ENCODE data around the gene VDR. TPM values are rescaled to one million over a fixed set of nuclear protein-coding genes. Genes with fewer than 3 reads are reported as not detected.

VDR gene
- total RNA-seq, 1 experiment from 2014 or later = 22.3 TPM

GRCh38 chr12:47900131-47901062, 4.4 kb downstream of the VDR start:
- intact Hi-C loops (cut with micrococcal nuclease) = loop anchor here (5.0 to 10.0 kb wide), 2 partner anchors 38 to 174 kb away; no protein-coding TSS in a partner anchor
- H3K4me1 Mint-ChIP-seq (ENCODE audit: insufficient read depth, unreplicated experiment) = peaks cover 57% of the 10 kb centered on the region
- TF ChIP-seq CTCF (IDR thresholded peaks at IDR 0.05; ENCODE audit: unreplicated experiment) = peak; percentile 29
- CTCF ChIA-PET = interaction anchor here (0.6 to 6.4 kb wide), 17 partner anchors 9 to 721 kb away, joined by 3 to 50 read pairs (median 5); partner anchors contain the start of genes PFKM and TMEM106C
- H3K4me3 Mint-ChIP-seq (ENCODE audit: unreplicated experiment) = peak overlapping the region; percentile 48
- BruUV-seq (replicated peaks) = no TSS peak
- H3K36me3 Mint-ChIP-seq (ENCODE audit: insufficient read depth, unreplicated experiment) = peaks cover under 1% of the 10 kb centered on the region
- peak overlapping the region; percentile 41 for H3K27ac Mint-ChIP-seq (ENCODE audit: low read depth, unreplicated experiment)
- DNase-seq (ENCODE audit: unreplicated experiment) = peak; percentile 84
- no peaks in the 10 kb centered on the region for H3K27me3 Mint-ChIP-seq (ENCODE audit: insufficient read depth, unreplicated experiment)
- POLR2A ChIA-PET = interaction anchor here (0.7 to 1.5 kb wide), 7 partner anchors 9 to 49 kb away, joined by 3 to 6 read pairs (median 4); no protein-coding TSS in a partner anchor
- H3K9me3 Mint-ChIP-seq (ENCODE audit: unreplicated experiment) = no peaks in the 10 kb centered on the region

GRCh38 chr12:47899466-47899865, 5.3 kb downstream of the VDR start:
- POLR2A ChIA-PET = interaction anchor here (1.1 to 2.3 kb wide), 5 partner anchors 13 to 51 kb away, joined by 3 to 8 read pairs (median 5); no protein-coding TSS in a partner anchor
- Mint-ChIP-seq H3K4me3 (ENCODE audit: unreplicated experiment) (no peak overlapping the region), H3K27ac (ENCODE audit: low read depth, unreplicated experiment) (no peak overlapping the region), H3K27me3 (ENCODE audit: insufficient read depth, unreplicated experiment) (no peaks in the 10 kb centered on the region), H3K4me1 (ENCODE audit: insufficient read depth, unreplicated experiment) (peaks cover 55% of the 10 kb centered on the region), H3K36me3 (ENCODE audit: insufficient read depth, unreplicated experiment) (peaks cover 5% of the 10 kb centered on the region), H3K9me3 (ENCODE audit: unreplicated experiment) (no peaks in the 10 kb centered on the region)
- no peak for TF ChIP-seq CTCF (IDR thresholded peaks at IDR 0.05; ENCODE audit: unreplicated experiment)
- BruUV-seq (replicated peaks) = no TSS peak
- CTCF ChIA-PET = interaction anchor here (0.7 to 6.4 kb wide), 14 partner anchors 10 to 266 kb away, joined by 3 to 50 read pairs (median 5); partner anchors contain the start of genes PFKM and TMEM106C
- intact Hi-C loops (cut with micrococcal nuclease) = no loop called here
- DNase-seq (ENCODE audit: unreplicated experiment) = no peak

GRCh38 chr12:47896633-47897032, 8.2 kb downstream of the VDR start:
- H3K27me3 Mint-ChIP-seq (ENCODE audit: insufficient read depth, unreplicated experiment) = no peaks in the 10 kb centered on the region

More at GRCh38 chr12:47896633-47897032, 8.2 kb downstream of the VDR start:
- ChIA-PET CTCF (interaction anchor here (1.0 to 6.4 kb wide), 4 partner anchors 9 to 59 kb away, joined by 4 to 50 read pairs (median 9); partner anchors contain the start of gene VDR), POLR2A (interaction anchor here (0.9 to 1.8 kb wide), 6 partner anchors 15 to 77 kb away, joined by 3 to 7 read pairs (median 4); partner anchors contain the start of genes HDAC7 and TMEM106C)
- H3K4me1 Mint-ChIP-seq (ENCODE audit: insufficient read depth, unreplicated experiment) = peaks cover 44% of the 10 kb centered on the region
- intact Hi-C loops (cut with micrococcal nuclease) = no loop called here
- H3K27ac Mint-ChIP-seq (ENCODE audit: low read depth, unreplicated experiment) = peak overlapping the region; percentile 70
- BruUV-seq (replicated peaks) = no TSS peak
- H3K9me3 Mint-ChIP-seq (ENCODE audit: unreplicated experiment) = no peaks in the 10 kb centered on the region
- H3K36me3 Mint-ChIP-seq (ENCODE audit: insufficient read depth, unreplicated experiment) = peaks cover 18% of the 10 kb centered on the region
- TF ChIP-seq CTCF (IDR thresholded peaks at IDR 0.05; ENCODE audit: unreplicated experiment) = no peak
- DNase-seq (ENCODE audit: unreplicated experiment) = peak; percentile 97
- H3K4me3 Mint-ChIP-seq (ENCODE audit: unreplicated experiment) = peak overlapping the region; percentile 52
